DMS 273 (cell line): ENCODE measurements around the gene FAM199X.
"Not testable (repeated sequence)": the region's sequence is repeated elsewhere in the genome, so short reads cannot be mapped to it uniquely, and the experiment has no call there.

Experiments used
- DNase-seq: peaks from one replicate; lab custom pipeline; 2025; ENCODE audit not compliant: unreplicated experiment; lab: John Stamatoyannopoulos, UW

FAM199X gene

DNA sequence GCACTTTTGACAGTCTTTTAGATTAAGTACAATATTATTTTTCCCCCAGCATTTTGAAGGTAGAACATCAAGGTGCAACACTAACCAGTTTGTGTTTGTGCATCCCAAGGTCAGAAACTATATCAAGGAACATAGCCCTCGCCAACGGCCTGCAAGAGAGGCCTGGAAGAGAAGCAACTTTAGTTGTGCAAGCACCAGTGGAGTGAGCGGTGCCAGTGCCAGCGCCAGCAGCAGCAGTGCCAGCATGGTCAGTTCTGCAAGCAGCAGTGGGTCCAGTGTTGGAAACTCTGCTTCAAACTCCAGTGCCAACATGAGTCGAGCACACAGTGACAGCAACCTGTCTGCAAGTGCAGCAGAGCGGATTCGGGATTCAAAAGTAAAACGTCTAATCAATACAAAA, 21.7 kb downstream of the FAM199X start:
- no peak for DNase-seq

- DNase-seq: no peak
Measured at GRCh38 chrX:104189837-104190236, 23.6 kb downstream of the FAM199X start.

- no peak for DNase-seq
Measured at GRCh38 chrX:104193485-104193884, 27.2 kb downstream of the FAM199X start.

DNA sequence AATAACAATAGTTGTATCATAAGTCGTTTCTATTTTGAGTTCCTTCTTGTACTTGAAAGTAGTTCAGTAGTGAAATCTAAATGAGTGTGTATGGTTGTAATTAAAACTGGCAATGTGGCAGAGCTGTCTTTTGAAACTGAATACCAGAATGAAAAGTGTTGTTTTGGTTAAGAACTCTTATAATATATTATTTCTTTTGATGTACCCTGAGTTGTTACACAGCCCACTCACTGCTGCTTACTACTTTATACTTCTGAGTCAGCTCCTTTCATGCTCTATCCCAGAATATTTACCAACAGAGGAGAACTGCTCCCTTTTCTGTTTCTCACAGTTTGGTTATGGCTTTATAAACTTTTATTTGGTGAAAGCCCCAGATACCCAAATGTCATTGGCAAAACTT, 28.8 kb downstream of the FAM199X start:
- DNase-seq: no peak

DNA sequence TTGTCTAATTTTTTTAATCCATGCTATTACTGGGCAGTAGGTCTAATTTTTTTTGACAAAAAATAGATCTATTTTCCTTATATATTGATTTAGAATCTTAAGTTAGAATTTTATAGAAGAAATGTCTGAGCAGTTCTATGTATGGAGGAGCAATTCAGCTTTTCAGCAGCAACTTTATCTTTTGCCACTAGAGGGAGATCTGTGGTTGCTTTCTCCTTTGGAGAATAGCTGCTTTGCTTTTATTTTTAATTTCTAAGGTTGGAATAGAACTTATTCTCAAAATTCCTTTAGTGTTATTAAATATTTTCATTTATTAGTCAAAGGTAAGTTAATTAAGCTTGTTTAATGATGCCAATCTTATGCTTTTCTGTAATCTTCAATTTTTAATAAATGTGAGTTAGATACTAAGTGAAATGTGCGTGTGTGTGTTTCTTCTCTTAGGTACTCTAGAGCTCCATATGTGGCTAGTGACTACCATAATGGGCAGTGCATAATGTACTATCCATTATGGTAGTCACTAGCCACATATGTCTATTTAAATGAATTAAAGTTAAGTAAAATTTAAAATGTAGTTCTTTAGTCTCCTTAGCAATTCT, 29.3 kb downstream of the FAM199X start:
- peak; percentile 72 for DNase-seq

GRCh38 chrX:104205548-104205947, 39.3 kb downstream of the FAM199X start:
- no peak for DNase-seq

DNA sequence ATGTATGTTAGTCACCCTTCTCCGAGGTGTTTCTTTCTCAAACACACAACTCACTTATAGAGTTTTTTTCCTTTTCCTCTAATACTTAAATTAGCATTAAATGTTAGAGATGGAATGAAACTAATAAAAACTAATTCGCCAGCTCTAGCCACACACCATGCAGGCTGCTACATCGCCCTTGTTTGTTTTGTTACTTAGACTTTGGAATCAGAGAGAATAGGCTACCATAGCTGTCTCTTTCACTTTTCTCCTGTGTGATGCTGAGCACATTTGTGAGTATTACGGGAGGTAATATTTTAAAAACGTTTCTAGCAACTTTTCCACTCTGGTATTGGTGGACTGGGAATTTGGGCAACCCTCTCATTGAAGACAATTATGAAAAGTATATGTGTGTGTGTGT, 44.9 kb downstream of the FAM199X start:
- no peak for DNase-seq

GRCh38 chrX:104230060-104230459, 63.8 kb downstream of the FAM199X start:
- not testable (repeated sequence) for DNase-seq
